Measurements from ENCODE around the gene ADH5. TPM values are rescaled to one million over a fixed set of nuclear protein-coding genes. Genes with fewer than 3 reads are reported as not detected.

The ADH5 gene
- total and polyA plus RNA-seq, 2 of the 8 experiments (the other 6 are each of a cell fraction or from before 2014, with no cell fraction given), result 223 to 327 TPM

- Histone ChIP-seq H3K9me3 (ENCODE audit: insufficient read depth in 2 of 2, low read depth in 1 of 2, low read length in 1 of 2) (no peaks in the 10 kb centered on the region), H2BK15ac (ENCODE audit: low read length) (no peak overlapping the region), H3K18ac (ENCODE audit: extremely low read depth, low read length) (no peak overlapping the region), H2BK12ac (ENCODE audit: low read depth, low read length) (no peak overlapping the region), H2BK5ac (ENCODE audit: low read depth, low read length) (no peak overlapping the region), H3K27me3 (replicated peaks in 1 of 4; ENCODE audit: control insufficient read depth in 3 of 4, extremely low read depth in 1 of 4, insufficient read depth in 3 of 4, low read length in 3 of 4) (no peaks in the 10 kb centered on the region), H3K79me1 (ENCODE audit: low read depth, low read length) (no peaks in the 10 kb centered on the region), H2AFZ (ENCODE audit: low read length) (no peak overlapping the region), H4K5ac (ENCODE audit: insufficient read length, low read depth, low read length) (no peak overlapping the region), H4K91ac (replicated peaks; ENCODE audit: insufficient read length, low read length) (no peak overlapping the region), H3K23ac (ENCODE audit: insufficient read length) (no peak overlapping the region), H3K23me2 (ENCODE audit: low read depth, low read length) (no peaks in the 10 kb centered on the region), H3K4me2 (ENCODE audit: insufficient read depth in 1 of 2, low read depth in 2 of 2, low read length in 2 of 2) (no peak overlapping the region), H4K20me1 (replicated peaks in 1 of 2; ENCODE audit: control insufficient read depth in 1 of 2, insufficient read depth in 2 of 2, low read length in 2 of 2) (peaks cover 0 to 4% of the 10 kb centered on the region in 2 experiments), H4K8ac (ENCODE audit: extremely low read depth, insufficient read depth, low read length) (no peak overlapping the region), H2BK20ac (ENCODE audit: low read length) (no peak overlapping the region), H2BK120ac (replicated peaks; ENCODE audit: low read depth, low read length) (no peak overlapping the region), H3K79me2 (ENCODE audit: control insufficient read depth in 1 of 2, insufficient read depth in 2 of 2, low read length in 2 of 2) (no peaks in the 10 kb centered on the region), H3K14ac (ENCODE audit: insufficient read length) (no peak overlapping the region), H2AK5ac (ENCODE audit: low read depth, low read length) (no peak overlapping the region), H3K56ac (replicated peaks; ENCODE audit: insufficient read length, low read depth, low read length) (no peak overlapping the region), H3K27ac (ENCODE audit: low read depth, low read length) (no peak overlapping the region), H3K9ac (replicated peaks in 1 of 4; ENCODE audit: extremely low read depth in 1 of 4, low read depth in 3 of 4, low read length in 3 of 4) (no peak overlapping the region), H3K4me1 (replicated peaks in 1 of 4; ENCODE audit: control insufficient read depth in 3 of 4, insufficient read depth in 4 of 4, low read length in 3 of 4) (0 out of 7 replicates have a peak, but pooled peaks cover 0 to 1% (median 0%) of the 10 kb centered on the region in 4 experiments), H3K36me3 (ENCODE audit: control insufficient read depth in 2 of 4, insufficient read depth in 4 of 4, low read length in 3 of 4) (peaks cover 9 to 53% (median 21%) of the 10 kb centered on the region in 4 experiments), H3K4ac (replicated peaks; ENCODE audit: insufficient read length, low read depth, low read length) (no peak overlapping the region), H3K4me3 (ENCODE audit: extremely low read depth in 1 of 4, insufficient read depth in 2 of 4, low read depth in 3 of 4, low read length in 4 of 4) (no peak overlapping the region)
- no peak for DNase-seq (ENCODE audit: low read depth in 1 of 2, low spot score in 2 of 2)
- CTCF ChIA-PET (ENCODE audit: partially characterized antibody), result interaction anchor here (0.7 to 4.6 kb wide), 6 partner anchors 10 to 242 kb away, joined by 3 to 33 read pairs (median 3); partner anchors contain the start of gene METAP1
- FAIRE-seq, result no peak
- 88% methylated on average over 2 of the region's 2 CpGs; no CpG with 5 or more reads in 1 of the 2 experiments for WGBS, 2 experiments (ENCODE audit: extremely low coverage in 1 of 2, insufficient coverage in 1 of 2, insufficient read length in 1 of 2, insufficient replicate concordance in 2 of 2, low coverage in 1 of 2, low lambda C conversion rate in 2 of 2, missing lambda C conversion rate in 1 of 2)
- POLR2A ChIA-PET (ENCODE audit: partially characterized antibody), result interaction anchor here (1.2 to 2.3 kb wide), 3 partner anchors 9 to 63 kb away, joined by 4 to 12 read pairs (median 5); partner anchors contain the start of gene METAP1
- no peak for TF ChIP-seq JUND (IDR thresholded peaks at IDR 0.05; ENCODE audit: low read length)
- no peak for TF ChIP-seq PHF8 (conservative IDR thresholded peaks at IDR 0.05; ENCODE audit: low read depth, low read length)
- no peak for TF ChIP-seq CBX5 (IDR thresholded peaks at IDR 0.05; ENCODE audit: low read depth, low read length)
- no peak for TF ChIP-seq GABPA (IDR thresholded peaks at IDR 0.05; ENCODE audit: borderline replicate concordance, insufficient read depth, low read length)
- TF ChIP-seq CBX8 (IDR thresholded peaks at IDR 0.05; ENCODE audit: borderline replicate concordance, low read depth, low read length), result no peak
- TF ChIP-seq EZH2 (IDR thresholded peaks at IDR 0.05; ENCODE audit: low read depth, low read length, severe bottlenecking), result no peak
- no peak for TF ChIP-seq FOSL1 (IDR thresholded peaks at IDR 0.05; ENCODE audit: insufficient read depth, low read depth, low read length)
- no peak for TF ChIP-seq SIX5 (IDR thresholded peaks at IDR 0.05; ENCODE audit: low read depth, low read length)
- TF ChIP-seq RXRA (IDR thresholded peaks at IDR 0.05; ENCODE audit: insufficient read depth, low read depth, low read length), result no peak
- TF ChIP-seq MAFK (IDR thresholded peaks at IDR 0.05; ENCODE audit: low read depth, low read length), result no peak
- no peak for TF ChIP-seq EGR1 (IDR thresholded peaks at IDR 0.05; ENCODE audit: borderline replicate concordance, low read depth, low read length)
- no peak for TF ChIP-seq TAF7 (optimal IDR thresholded peaks at IDR 0.05; ENCODE audit: borderline replicate concordance, low read depth, low read length)
- no peak for TF ChIP-seq SIN3A (conservative IDR thresholded peaks at IDR 0.05 in 1 of 2, IDR thresholded peaks at IDR 0.05 in 1 of 2; ENCODE audit: low read depth in 1 of 2, low read length in 2 of 2)
These were observed 30.4 kb downstream of the ADH5 start for GRCh38 chr4:99058228-99058627.
